GM11168 (cell line): ENCODE data around the gene RECQL.
"Not testable (repeated sequence)": the region's sequence is repeated elsewhere in the genome, so short reads cannot be mapped to it uniquely, and the experiment has no call there.

Experiments
- in situ Hi-C: fragments of 300-500 bp; cut with MboI; formaldehyde crosslinking; loops from one replicate; pipeline ENCODE4 v1.12.0; 2022; ENCODE audit warnings: low sequenced_read_pairs; ENCODE audit not compliant: unreplicated experiment

The RECQL gene

DNA sequence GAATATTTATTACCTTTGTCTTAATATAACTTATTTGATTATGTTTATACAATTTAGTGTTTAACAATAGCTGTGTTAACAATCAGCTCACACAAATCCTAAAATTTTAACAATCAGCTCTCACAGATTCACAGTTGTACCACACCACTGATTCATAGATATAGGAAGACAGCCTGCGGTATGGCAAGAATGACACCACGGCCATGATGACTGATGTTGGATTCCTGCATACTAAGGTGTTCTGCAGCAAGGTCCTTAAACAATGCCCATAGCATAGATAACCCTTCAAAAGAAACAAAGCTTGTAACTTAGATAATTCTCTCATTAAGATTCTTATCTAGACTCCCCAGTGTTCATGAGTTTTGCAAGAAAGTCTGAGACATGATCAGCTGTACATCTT lies 67.9 kb downstream of the RECQL start:
- in situ Hi-C loops: no loop called here

- in situ Hi-C loops: no loop called here
Measured at GRCh38 chr12:21429994-21430393, 71.4 kb downstream of the RECQL start.

DNA sequence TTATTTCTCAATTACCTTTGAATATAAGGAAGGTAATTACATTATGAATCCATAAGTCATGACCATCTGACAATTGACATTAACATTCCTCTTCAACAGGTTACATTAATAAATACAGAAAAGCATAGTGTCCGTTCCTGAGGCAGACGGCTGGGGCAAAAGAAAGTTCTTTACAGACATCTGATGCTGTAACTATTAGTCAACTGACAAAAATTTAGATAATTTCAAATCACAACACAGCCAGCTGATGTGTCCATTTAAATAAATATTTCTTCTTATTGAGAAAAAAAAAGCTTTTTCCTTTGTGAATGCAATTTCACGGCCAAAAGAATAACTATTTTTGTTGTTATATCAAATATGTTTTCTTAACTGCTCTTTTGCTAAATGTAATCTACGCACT lies 73.2 kb downstream of the RECQL start:
- in situ Hi-C loops: no loop called here

- in situ Hi-C loops: not testable (repeated sequence)
Measured at GRCh38 chr12:21419009-21419699, 82.3 kb downstream of the RECQL start.
